GM21423 (cell line): Measurements from ENCODE around the gene ALK.

Source experiments
- ATAC-seq: cut with Tn5 transposase; IDR thresholded peaks from one replicate; pipeline ENCODE4 v1.9.1; 2021; ENCODE audit warnings: mild to moderate bottlenecking, moderate library complexity; ENCODE audit not compliant: unreplicated experiment

ALK gene

GRCh38 chr2:29347774-29348461 lies 573.5 kb downstream of the ALK start:
- no peak for ATAC-seq

GRCh38 chr2:29345236-29345635 lies 576.1 kb downstream of the ALK start:
- ATAC-seq, result no peak

- ATAC-seq, result no peak
These were observed 577.6 kb downstream of the ALK start for GRCh38 chr2:29343830-29344229.

- ATAC-seq, result no peak
These were observed 584.8 kb downstream of the ALK start for GRCh38 chr2:29336341-29337241.

- no peak for ATAC-seq
These were observed 586.0 kb downstream of the ALK start for GRCh38 chr2:29335396-29335795.

GRCh38 chr2:29334706-29335105 lies 586.7 kb downstream of the ALK start:
- ATAC-seq, result no peak

GRCh38 chr2:29332540-29332939 lies 588.8 kb downstream of the ALK start:
- ATAC-seq, result no peak

GRCh38 chr2:29329899-29330298 lies 591.5 kb downstream of the ALK start:
- ATAC-seq, result no peak

GRCh38 chr2:29326926-29327325 lies 594.5 kb downstream of the ALK start:
- no peak for ATAC-seq

GRCh38 chr2:29325544-29325943 lies 595.8 kb downstream of the ALK start:
- no peak for ATAC-seq

GRCh38 chr2:29323961-29324360 lies 597.4 kb downstream of the ALK start:
- no peak for ATAC-seq

GRCh38 chr2:29323301-29323700 lies 598.1 kb downstream of the ALK start:
- ATAC-seq, result no peak

GRCh38 chr2:29322011-29322410 lies 599.4 kb downstream of the ALK start:
- no peak for ATAC-seq

GRCh38 chr2:29317801-29318485 lies 603.4 kb downstream of the ALK start:
- no peak for ATAC-seq

- peak; percentile 43 for ATAC-seq
These were observed 604.3 kb downstream of the ALK start for GRCh38 chr2:29317077-29317517.

- ATAC-seq, result peak; percentile 68
These were observed 606.4 kb downstream of the ALK start for GRCh38 chr2:29314816-29315571.

- ATAC-seq, result no peak
These were observed 609.9 kb downstream of the ALK start for GRCh38 chr2:29311458-29311857.

- no peak for ATAC-seq
These were observed 610.6 kb downstream of the ALK start for GRCh38 chr2:29310650-29311348.

- peak; percentile 71 for ATAC-seq
These were observed 612.0 kb downstream of the ALK start for GRCh38 chr2:29309090-29310029.
